ENCODE results near the gene ITGB4. TPM values are rescaled to one million over a fixed set of nuclear protein-coding genes. Genes with fewer than 3 reads are reported as not detected.

Gene ITGB4
- total and polyA plus RNA-seq, 2 of the 13 experiments (the other 11 are each of a cell fraction or from before 2014, with no cell fraction given) = 6.9 to 14.5 TPM

- peak overlapping the region; percentile 47 for H3K27ac ChIP-seq (ENCODE audit: extremely low read length, insufficient read depth, low read length)
- H2AFZ ChIP-seq (ENCODE audit: low read length) = no peak overlapping the region
- ChIA-PET CTCF (ENCODE audit: low intra/inter-chr PET ratio, low total read pairs) (no interaction called here), POLR2A (interaction anchor here (0.9 to 4.8 kb wide), 7 partner anchors 11 to 81 kb away, joined by 3 to 52 read pairs (median 4); partner anchors contain the start of gene UNK)
- in situ Hi-C loops (cut with HindIII; ENCODE audit: extremely low pct_ligation_motif_present, low pct_unique_long_range_greater_than_20kb) = no loop called here
- H3K9me3 ChIP-seq (ENCODE audit: low read length) = no peaks in the 10 kb centered on the region
- H3K9ac ChIP-seq (ENCODE audit: insufficient read depth, low read depth, low read length) = no peak overlapping the region
- ATAC-seq (peak; percentile 54), DNase-seq (ENCODE audit: low spot score) (no peak), FAIRE-seq (peak; percentile 65)
- TSS peak; percentile 2 for BruUV-seq (replicated peaks)
- H3K4me3 ChIP-seq (replicated peaks in 1 of 3; ENCODE audit: insufficient read depth in 1 of 3, low read depth in 2 of 3, low read length in 3 of 3) = no peak overlapping the region
- peak overlapping the region; percentile 14; the same call in 1 of the 2 replicates for H3K4me2 ChIP-seq (ENCODE audit: low read depth, low read length)
- 0 out of 2 replicates have a peak, but pooled peaks cover 5% of the 10 kb centered on the region for H4K20me1 ChIP-seq (ENCODE audit: insufficient read depth, low read length)
- H3K4me1 ChIP-seq (ENCODE audit: insufficient read depth, low read length) = peaks cover 18% of the 10 kb centered on the region
- H3K36me3 ChIP-seq (replicated peaks in 1 of 2; ENCODE audit: control insufficient read depth in 1 of 2, insufficient read depth in 2 of 2, low read length in 2 of 2) = peaks cover 14 to 61% of the 10 kb centered on the region in 2 experiments
- no peaks in the 10 kb centered on the region for H3K27me3 ChIP-seq (ENCODE audit: control insufficient read depth in 1 of 2, insufficient read depth in 2 of 2, low read length in 2 of 2)
- intact Hi-C loops (cut with micrococcal nuclease; ENCODE audit: unreplicated experiment) = no loop called here
- H3K79me2 ChIP-seq (ENCODE audit: insufficient read depth, low read length) = peaks cover 60% of the 10 kb centered on the region
- 65% methylated on average over 8 of the region's 8 CpGs for WGBS (ENCODE audit: low lambda C conversion rate)
- TF ChIP-seq ZNF318 (CRISPR knock-in tag; IDR thresholded peaks at IDR 0.05) = no peak
- TF ChIP-seq SP2 (CRISPR knock-in tag; IDR thresholded peaks at IDR 0.05) = no peak
- no peak for TF ChIP-seq ONECUT2 (CRISPR knock-in tag; IDR thresholded peaks at IDR 0.05)
- TF ChIP-seq JDP2 (CRISPR knock-in tag; IDR thresholded peaks at IDR 0.05; ENCODE audit: borderline replicate concordance) = no peak
- TF ChIP-seq ZNF672 (CRISPR knock-in tag; IDR thresholded peaks at IDR 0.05) = no peak
- TF ChIP-seq ZNF770 (CRISPR knock-in tag; IDR thresholded peaks at IDR 0.05) = peak; percentile 85
- no peak for TF ChIP-seq ZBED4 (CRISPR knock-in tag; IDR thresholded peaks at IDR 0.05; ENCODE audit: borderline replicate concordance)
- TF ChIP-seq ATF7 (IDR thresholded peaks at IDR 0.05) = peak; percentile 63
- no peak for TF ChIP-seq ATF7 (CRISPR knock-in tag; IDR thresholded peaks at IDR 0.05)
Observed at GRCh38 chr17:75795820-75796607, 74.8 kb downstream of the ITGB4 start.
